K562 (cell line): ENCODE results near the gene CDNF. TPM values are rescaled to one million over a fixed set of nuclear protein-coding genes. Genes with fewer than 3 reads are reported as not detected.

Experiments
- ARNT ChIP-seq, 2 experiments: fragments of 450-650 bp; IDR thresholded peaks; 2 replicates each; pipeline ENCODE4 v1.6.1; 2016; ENCODE audit warnings: mild to moderate bottlenecking in 1 of 2
- DEAF1 ChIP-seq: fragments of 450-650 bp; formaldehyde crosslinking; IDR thresholded peaks from 2 replicates; pipeline ENCODE4 v1.4.0; 2020; ENCODE audit warnings: mild to moderate bottlenecking, moderate library complexity
- ELF4 ChIP-seq: fragments of 450-650 bp; formaldehyde crosslinking; IDR thresholded peaks from 2 replicates; pipeline ENCODE4 v1.4.0; 2022; ENCODE audit warnings: missing genetic modification characterization
- JUN ChIP-seq, 2 experiments: sonication (generic) in 1 of 2; formaldehyde crosslinking in 1 of 2; IDR thresholded peaks; 2 replicates each; pipeline versions ENCODE4 v1.6.1 to v1.8.0; 2012 to 2022; ENCODE audit warnings: borderline replicate concordance in 2 of 2, mild to moderate bottlenecking in 2 of 2, improper control_type of control experiment in 1 of 2, low read depth in 1 of 2, low read length in 1 of 2, missing genetic modification reagents in 1 of 2
- NBN ChIP-seq: fragments of 450-650 bp; IDR thresholded peaks from 2 replicates; pipeline ENCODE4 v1.6.1; 2016; ENCODE audit warnings: low read depth, mild to moderate bottlenecking
- OTX1 ChIP-seq: fragments of 450-650 bp; formaldehyde crosslinking; IDR thresholded peaks from 2 replicates; pipeline ENCODE4 v1.4.0; 2022; ENCODE audit warnings: mild to moderate bottlenecking
- POLR2G ChIP-seq: fragments of 200-400 bp; formaldehyde crosslinking; IDR thresholded peaks from 2 replicates; pipeline ENCODE4 v1.6.1; 2017; ENCODE audit warnings: low read depth, mild to moderate bottlenecking, antibody characterized with exemption, low read length, moderate library complexity
- PPARD ChIP-seq: fragments of 250-450 bp; sonication (Bioruptor Pico); IDR thresholded peaks from 2 replicates; pipeline ENCODE4 v1.8.0; 2022; ENCODE audit warnings: inconsistent platforms, mild to moderate bottlenecking, moderate library complexity
- RERE ChIP-seq: sonication (generic); formaldehyde crosslinking; IDR thresholded peaks from 2 replicates; pipeline ENCODE4 v1.8.0; 2023; ENCODE audit warnings: missing genetic modification reagents, mild to moderate bottlenecking, borderline replicate concordance
- TAF7 ChIP-seq: fragments of 450-650 bp; IDR thresholded peaks from 2 replicates; pipeline ENCODE4 v1.6.1; 2016; ENCODE audit warnings: missing genetic modification characterization, missing compliant biosample characterization
- THAP12 ChIP-seq: fragments of 250-450 bp; sonication (Bioruptor Pico); IDR thresholded peaks from 2 replicates; pipeline ENCODE4 v1.9.0; 2021; ENCODE audit warnings: mild to moderate bottlenecking, inconsistent platforms
- ZHX1 ChIP-seq: fragments of 150-350 bp; conservative IDR thresholded peaks from 2 replicates; pipeline ENCODE4 v1.6.1; 2014; ENCODE audit warnings: low read length
- ZNF274 ChIP-seq: IDR thresholded peaks from 2 replicates; pipeline ENCODE4 v1.6.1; 2011; ENCODE audit warnings: low read depth, mild to moderate bottlenecking, low read length, moderate library complexity, borderline replicate concordance
- polyA plus RNA-seq, 8 experiments: library from polyadenylated mRNA; depleted of rRNA in 4 of 8; stranded (reverse) in 5 of 8; unstranded in 3 of 8; fragments of >200 nt; fragmentation: Nextera tagmentation in 2 of 8; fragmentation: Illumina TruSeq in 1 of 8; extraction: Ambion mirVana in 2 of 8; extraction: Trizol in 1 of 8; gene quantifications; 2 replicates each; pipeline versions ENCODE4 v1.2.1 to v1.2.3, GENCODE V29; 2011 to 2014; ENCODE audit warnings: inconsistent platforms in 1 of 8, missing spikeins in 1 of 8
- total RNA-seq, 7 experiments: library from RNA; depleted of rRNA in 6 of 7; stranded (reverse); fragments of >200 nt in 6 of 7; fragmentation: Illumina TruSeq in 2 of 7; extraction: Trizol in 2 of 7; gene quantifications; 2 replicates each; pipeline versions ENCODE4 v1.2.1 to v1.2.3, GENCODE V29; 2011 to 2021; ENCODE audit warnings: low replicate concordance in 1 of 7

The CDNF gene
- total and polyA plus RNA-seq, 9 of the 15 experiments (the other 6 are each of a cell fraction or from before 2014, with no cell fraction given): 0.18 to 1.6 (median 0.61) TPM

GRCh38 chr10:14837757-14838581, at the start of gene CDNF, which contains the start of the genes HSPA14 and MSANTD7 (continued):
- TF ChIP-seq THAP12 (peak; percentile 93), POLR2G (peak; percentile 98), ELF4 (CRISPR knock-in tag) (no peak), NBN (no peak), JUN (IDR thresholded peaks at IDR 0.05; ENCODE audit: borderline replicate concordance, low read depth, low read length) (no peak), JUN (CRISPR knock-in tag; IDR thresholded peaks at IDR 0.05; ENCODE audit: borderline replicate concordance) (peak; percentile 39; the same call in 1 of the 2 replicates), TAF7 (tag) (peak; percentile 49; the same call in 1 of the 2 replicates), OTX1 (CRISPR knock-in tag) (0 out of 2 replicates have a peak, but pooled peaks have one; percentile 46), ZNF274 (no peak; the same call in 1 of the 2 replicates), RERE (no peak), ZHX1 (no peak), DEAF1 (CRISPR knock-in tag) (no peak), PPARD (no peak), ARNT (IDR thresholded peaks at IDR 0.05) (no peak)
